Psoas muscle (tissue), 8 donors: ENCODE results near the gene DISC1. TPM values are rescaled to one million over a fixed set of nuclear protein-coding genes. Genes with fewer than 3 reads are reported as not detected.
"Not testable (repeated sequence)": the region's sequence is repeated elsewhere in the genome, so short reads cannot be mapped to it uniquely, and the experiment has no call there.

Experiments used
- ATAC-seq, 4 donors: fragments of 200-7000 bp; cut with Tn5 transposase; one replicate each; pipeline ENCODE4 v1.9.1; 2020; ENCODE audit warnings: moderate library complexity in 3 of 4, mild to moderate bottlenecking in 2 of 4
- DNase-seq, 2 donors: peaks; one replicate each; pipeline ENCODE4 v3.0.0-alpha.2; 2020
- H3K27ac ChIP-seq: fragments of 200-600 bp; one replicate; pipeline ENCODE4 v1.8.0; 2022
- H3K27me3 ChIP-seq, 3 donors: fragments of 200-600 bp in 1 of 3; one replicate each; pipeline versions ENCODE4 v1.6.1 to v1.8.0; 2013 to 2022; ENCODE audit warnings: low read length in 2 of 3, mild to moderate bottlenecking in 2 of 3, moderate library complexity in 1 of 3; ENCODE audit not compliant: insufficient read depth in 3 of 3
- H3K36me3 ChIP-seq, 2 donors: fragments of 200-600 bp in 1 of 2; one replicate each; pipeline versions ENCODE4 v1.6.1 to v1.8.0; 2013 to 2022; ENCODE audit warnings: low read depth in 1 of 2, mild to moderate bottlenecking in 1 of 2, moderate library complexity in 1 of 2; ENCODE audit not compliant: insufficient read depth in 1 of 2
- H3K4me1 ChIP-seq: fragments of 200-600 bp; one replicate; pipeline ENCODE4 v1.8.0; 2022
- H3K4me3 ChIP-seq: fragments of 200-600 bp; one replicate; pipeline ENCODE4 v1.8.0; 2022; ENCODE audit warnings: mild to moderate bottlenecking
- H3K9me3 ChIP-seq: fragments of 200-600 bp; one replicate; pipeline ENCODE4 v1.8.0; 2022
- CTCF ChIP-seq: fragments of 200-600 bp; IDR thresholded peaks from one replicate; pipeline ENCODE4 v1.8.0; 2022; ENCODE audit warnings: antibody characterized with exemption
- WGBS, 3 donors: extraction: QIAGEN DNeasy Blood & Tissue Kit; methylation state at CpG; one replicate each; pipeline versions ENCODE4 v1.1.6 to v1.1.7; 2013; 5-methylcytosine and 5-hydroxymethylcytosine counted together
- intact Hi-C, 2 donors: fragments of 100-400 bp; cut with DNase I; formaldehyde crosslinking; loops; one replicate each; pipeline versions ENCODE4 v1.11.0 to v1.14.2; 2022
- polyA plus RNA-seq, 3 donors: library from polyadenylated mRNA; stranded (reverse); fragments of 200-250 nt; gene quantifications; one replicate each; pipeline ENCODE4 v1.2.3, GENCODE V29; 2013
- total RNA-seq, 4 donors: library from RNA; stranded (reverse); fragmentation: NEBNext Ultra II Directional in 2 of 4; extraction: Animal tissue kit (Norgen Biotek cat#: 25700) in 2 of 4; gene quantifications; one replicate each; pipeline versions ENCODE4 v1.2.1 to v1.2.4, GENCODE V29; 2021 to 2023
- donor health status: healthy with polysubstance abuse.
- donor health status: DM: no; HTN: no; CAD: no; lungs with moderate emphysema.
- donor health status: Bipolar disorder and iron deficiency.
- donor health status: healthy.
- donor health status: DM: yes; HTN: yes; CAD: no.
- donor health status: DM: no; HTN: no; CAD: no.
- donor health status: DM: no; HTN: no; CAD: no.
- donor health status: DM: yes; HTN: yes; CAD: no.

The DISC1 gene
- total and polyA plus RNA-seq, 7 donors: 0.35 to 2.8 (median 1.6) TPM

DNA sequence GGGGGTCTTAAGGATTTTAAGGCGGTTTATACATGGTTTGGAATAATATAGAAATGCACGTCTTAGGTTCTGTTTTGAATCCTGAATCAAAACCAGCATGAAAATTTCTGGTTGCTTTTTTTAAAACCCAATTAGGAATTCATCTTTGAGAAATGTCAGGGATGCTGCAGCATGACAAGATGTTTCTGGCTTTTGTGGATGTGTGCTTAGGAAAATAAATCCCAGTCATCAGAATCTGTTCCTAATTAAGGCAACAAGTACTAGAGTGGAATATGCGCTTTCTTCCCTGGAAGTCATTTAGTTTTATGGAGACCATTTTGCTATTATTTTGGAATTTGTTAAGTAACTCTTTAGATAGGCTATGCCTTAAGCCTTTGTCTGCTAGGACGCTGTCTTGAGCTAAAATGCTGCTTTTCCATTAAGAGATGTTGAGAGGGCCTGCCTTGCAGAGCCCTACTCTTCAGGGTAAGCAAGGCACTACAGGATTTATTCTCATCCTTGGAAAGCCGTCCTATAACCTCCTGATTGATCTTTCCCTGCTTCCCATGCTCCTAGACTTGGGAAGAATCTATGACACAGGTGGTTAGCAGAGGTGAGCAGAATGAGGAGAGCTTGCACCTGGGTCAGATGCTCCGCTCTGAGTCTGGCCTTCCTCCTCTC lies 332.8 kb downstream of the DISC1 start:
- intact Hi-C loops: no loop called here
- Histone ChIP-seq H3K4me1 (no peaks in the 10 kb centered on the region), H3K27ac (no peak overlapping the region), H3K36me3 (peaks cover 0 to 2% of the 10 kb centered on the region in 2 donors), H3K27me3 (no peaks in the 10 kb centered on the region), H3K9me3 (no peaks in the 10 kb centered on the region), H3K4me3 (no peak overlapping the region)
- no peak for TF ChIP-seq CTCF
- no peak for ATAC-seq
- 92 to 94% (median 94%) methylated on average over 6 of the region's 6 CpGs for WGBS, 3 donors
- DNase-seq: no peak

- WGBS, 3 donors: 95 to 100% (median 95%) methylated on average over 1 of the region's 1 CpG
- H3K36me3 ChIP-seq, ATAC-seq, H3K4me1 ChIP-seq, DNase-seq, H3K27me3 ChIP-seq, H3K4me3 ChIP-seq, H3K27ac ChIP-seq, intact Hi-C loops, H3K9me3 ChIP-seq: not testable (repeated sequence)
Measured at GRCh38 chr1:231961801-231962200, 335.2 kb downstream of the DISC1 start.

DNA sequence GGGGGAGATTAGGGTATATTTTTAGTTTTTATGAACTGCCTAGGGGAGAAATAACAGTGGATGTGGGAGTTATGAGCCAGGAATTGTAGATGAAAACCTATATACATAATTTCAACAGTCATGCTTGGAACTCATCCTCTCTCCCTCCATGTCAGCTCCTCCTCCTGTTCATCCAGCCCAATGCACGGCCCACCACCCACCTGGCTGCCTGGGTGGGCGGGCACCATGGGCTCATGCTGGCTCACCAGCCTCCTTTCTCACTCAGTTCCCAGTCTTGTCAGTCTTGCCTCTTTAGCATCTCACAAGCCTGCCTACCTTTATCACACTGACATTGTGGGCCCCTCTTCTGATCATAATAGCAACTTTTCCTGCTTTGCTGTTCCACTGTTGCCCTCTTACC lies 336.0 kb downstream of the DISC1 start:
- Histone ChIP-seq H3K4me3 (no peak overlapping the region), H3K9me3 (no peaks in the 10 kb centered on the region), H3K4me1 (no peaks in the 10 kb centered on the region), H3K27ac (no peak overlapping the region), H3K27me3 (no peaks in the 10 kb centered on the region), H3K36me3 (peaks cover 0 to 2% of the 10 kb centered on the region in 2 donors)
- DNase-seq: no peak
- WGBS, 3 donors: 89 to 94% (median 94%) methylated on average over 2 of the region's 2 CpGs
- TF ChIP-seq CTCF: no peak
- no peak for ATAC-seq
- intact Hi-C loops: no loop called here

- Histone ChIP-seq H3K4me3 (no peak overlapping the region), H3K36me3 (peaks cover 0 to 2% of the 10 kb centered on the region in 2 donors), H3K27me3 (no peaks in the 10 kb centered on the region), H3K27ac (no peak overlapping the region), H3K4me1 (no peaks in the 10 kb centered on the region), H3K9me3 (no peaks in the 10 kb centered on the region)
- WGBS, 3 donors: 87 to 97% (median 91%) methylated on average over 2 of the region's 2 CpGs
- intact Hi-C loops: loop anchor here in 1 of 2 donors (1.0 kb wide), 1 partner anchor 45 kb away; no protein-coding TSS in a partner anchor
- DNase-seq (no peak), ATAC-seq (no peak)
- no peak for TF ChIP-seq CTCF
Measured at GRCh38 chr1:231964241-231964640, 337.7 kb downstream of the DISC1 start.

GRCh38 chr1:231964961-231965360 lies 338.4 kb downstream of the DISC1 start:
- no peak overlapping the region for H3K27ac ChIP-seq
- ATAC-seq (no peak), DNase-seq (no peak)
- TF ChIP-seq CTCF: no peak
- no peaks in the 10 kb centered on the region for H3K4me1 ChIP-seq
- H3K9me3 ChIP-seq: no peaks in the 10 kb centered on the region
- H3K27me3 ChIP-seq: no peaks in the 10 kb centered on the region
- no peaks in the 10 kb centered on the region for H3K36me3 ChIP-seq
- no peak overlapping the region for H3K4me3 ChIP-seq
- intact Hi-C loops: loop anchor here in 1 of 2 donors (1.0 kb wide), 1 partner anchor 44 kb away; no protein-coding TSS in a partner anchor
